GM19193 (cell line): ENCODE results near the gene MLLT3.

ENCODE experiments used
- POLR2A ChIP-seq: IDR thresholded peaks from 4 replicates; pipeline ENCODE4 v1.6.1; 2011; ENCODE audit not compliant: insufficient read depth, insufficient read length; ENCODE audit errors: extremely low read depth

Gene MLLT3

GRCh38 chr9:20398536-20399338 is 223.6 kb downstream of the MLLT3 start:
- no peak for TF ChIP-seq POLR2A

GRCh38 chr9:20397348-20397747 is 225.0 kb downstream of the MLLT3 start:
- no peak for TF ChIP-seq POLR2A

- no peak for TF ChIP-seq POLR2A
These were observed 225.8 kb downstream of the MLLT3 start for GRCh38 chr9:20396509-20396908.

- no peak for TF ChIP-seq POLR2A
These were observed 226.6 kb downstream of the MLLT3 start for GRCh38 chr9:20395651-20396050.

- TF ChIP-seq POLR2A: no peak
These were observed 227.3 kb downstream of the MLLT3 start for GRCh38 chr9:20394969-20395368.

GRCh38 chr9:20391208-20391607 is 231.1 kb downstream of the MLLT3 start:
- TF ChIP-seq POLR2A: no peak

GRCh38 chr9:20390400-20390799 is 231.9 kb downstream of the MLLT3 start:
- no peak for TF ChIP-seq POLR2A

- TF ChIP-seq POLR2A: no peak
These were observed 235.2 kb downstream of the MLLT3 start for GRCh38 chr9:20387062-20387461.

- no peak for TF ChIP-seq POLR2A
These were observed 237.7 kb downstream of the MLLT3 start for GRCh38 chr9:20384642-20385041.

- TF ChIP-seq POLR2A: no peak
These were observed 239.7 kb downstream of the MLLT3 start for GRCh38 chr9:20382460-20383071.

- no peak for TF ChIP-seq POLR2A
These were observed 241.8 kb downstream of the MLLT3 start for GRCh38 chr9:20380546-20380945.

- TF ChIP-seq POLR2A: no peak
These were observed 242.5 kb downstream of the MLLT3 start for GRCh38 chr9:20379804-20380225.

GRCh38 chr9:20378851-20379250 is 243.4 kb downstream of the MLLT3 start:
- no peak for TF ChIP-seq POLR2A

- no peak for TF ChIP-seq POLR2A
These were observed 244.5 kb downstream of the MLLT3 start for GRCh38 chr9:20377790-20378189.

GRCh38 chr9:20376731-20377375 is 245.4 kb downstream of the MLLT3 start:
- TF ChIP-seq POLR2A: no peak

- no peak for TF ChIP-seq POLR2A
These were observed 246.3 kb downstream of the MLLT3 start for GRCh38 chr9:20376042-20376441.

- TF ChIP-seq POLR2A: no peak
These were observed 249.0 kb downstream of the MLLT3 start for GRCh38 chr9:20373263-20373662.

- no peak for TF ChIP-seq POLR2A
These were observed 252.9 kb downstream of the MLLT3 start for GRCh38 chr9:20369391-20369790.
